ENCODE data around the gene EMX1.
A peak's percentile ranks its signal among the peaks of the same experiment; 100 is the strongest.

Gene EMX1

GRCh38 chr2:72917138-72917876, at the start of gene EMX1:
Gene EMX1, plus strand, starts transcription at chr2:72917519. Its CDS starts 334 bp downstream, at chr2:72917853.
- DNase-seq (ENCODE audit: insufficient read length, low spot score) (no peak), FAIRE-seq (no peak)

GRCh38 chr2:72871060-72871459, 46.3 kb upstream of the EMX1 start:
- TF ChIP-seq POLR2A (IDR thresholded peaks at IDR 0.05; ENCODE audit: low read depth, low read length), result no peak
- no peak for FAIRE-seq
- no peak for DNase-seq (ENCODE audit: insufficient read length, low spot score)

More at GRCh38 chr2:72917138-72917876, at the start of gene EMX1:
- TF ChIP-seq POLR2A (IDR thresholded peaks at IDR 0.05; ENCODE audit: low read depth, low read length), result no peak

- DNase-seq (ENCODE audit: insufficient read length, low spot score), result no peak
- no peak for FAIRE-seq
- TF ChIP-seq POLR2A (IDR thresholded peaks at IDR 0.05; ENCODE audit: low read depth, low read length), result no peak
Measured at GRCh38 chr2:72871880-72872279, 45.4 kb upstream of the EMX1 start.

- no peak for TF ChIP-seq POLR2A (IDR thresholded peaks at IDR 0.05; ENCODE audit: low read depth, low read length)
- peak; percentile 70 for FAIRE-seq
Measured at GRCh38 chr2:72883356-72883962, 33.9 kb upstream of the EMX1 start.

GRCh38 chr2:72886505-72887031, 30.8 kb upstream of the EMX1 start:
- DNase-seq (ENCODE audit: insufficient read length, low spot score) (no peak), FAIRE-seq (no peak)
- TF ChIP-seq POLR2A (IDR thresholded peaks at IDR 0.05; ENCODE audit: low read depth, low read length), result no peak

More at GRCh38 chr2:72883356-72883962, 33.9 kb upstream of the EMX1 start:
- no peak for DNase-seq (ENCODE audit: insufficient read length, low spot score)

GRCh38 chr2:72887032-72887739, 30.1 kb upstream of the EMX1 start, which contains the start of gene SPR:
Gene SPR, plus strand, starts transcription at chr2:72887408. Its CDS starts 25 bp downstream, at chr2:72887433.
- no peak for FAIRE-seq
- DNase-seq (ENCODE audit: insufficient read length, low spot score), result peak; percentile 77
- peak; percentile 59 for TF ChIP-seq POLR2A (IDR thresholded peaks at IDR 0.05; ENCODE audit: low read depth, low read length)

GRCh38 chr2:72887740-72888437, 29.4 kb upstream of the EMX1 start:
- FAIRE-seq (no peak), DNase-seq (ENCODE audit: insufficient read length, low spot score) (peak; percentile 78)
- no peak for TF ChIP-seq POLR2A (IDR thresholded peaks at IDR 0.05; ENCODE audit: low read depth, low read length)

GRCh38 chr2:72888438-72889202, 28.7 kb upstream of the EMX1 start:
- no peak for FAIRE-seq
- no peak for TF ChIP-seq POLR2A (IDR thresholded peaks at IDR 0.05; ENCODE audit: low read depth, low read length)

GRCh38 chr2:72889991-72890390, 27.3 kb upstream of the EMX1 start:
- FAIRE-seq, result no peak
- TF ChIP-seq POLR2A (IDR thresholded peaks at IDR 0.05; ENCODE audit: low read depth, low read length), result no peak

More at GRCh38 chr2:72888438-72889202, 28.7 kb upstream of the EMX1 start:
- DNase-seq (ENCODE audit: insufficient read length, low spot score), result no peak

GRCh38 chr2:72891091-72891818, 26.1 kb upstream of the EMX1 start:
- FAIRE-seq, result no peak
- TF ChIP-seq POLR2A (IDR thresholded peaks at IDR 0.05; ENCODE audit: low read depth, low read length), result no peak
- DNase-seq (ENCODE audit: insufficient read length, low spot score), result no peak

More at GRCh38 chr2:72889991-72890390, 27.3 kb upstream of the EMX1 start:
- DNase-seq (ENCODE audit: insufficient read length, low spot score), result no peak

- FAIRE-seq (no peak), DNase-seq (ENCODE audit: insufficient read length, low spot score) (peak; percentile 75)
- TF ChIP-seq POLR2A (IDR thresholded peaks at IDR 0.05; ENCODE audit: low read depth, low read length), result no peak
Measured at GRCh38 chr2:72892506-72893173, 24.7 kb upstream of the EMX1 start.

Data from H54 (cell line).